Sigmoid colon (tissue), 4 donors: ENCODE results near the gene GMDS.

Experiments
- EP300 ChIP-seq, 4 donors: sonication (generic); formaldehyde crosslinking; IDR thresholded peaks; one replicate each; pipeline ENCODE4 v1.6.1; 2017; ENCODE audit warnings: antibody characterized with exemption in 4 of 4
- POLR2A ChIP-seq, 2 donors: fragments of 450-650 bp; IDR thresholded peaks; one replicate each; pipeline ENCODE4 v1.6.1; 2016; ENCODE audit warnings: antibody characterized with exemption in 2 of 2, mild to moderate bottlenecking in 2 of 2, moderate library complexity in 2 of 2
- POLR2AphosphoS5 ChIP-seq, 4 donors: sonication (generic); formaldehyde crosslinking; IDR thresholded peaks; one replicate each; pipeline ENCODE4 v1.6.1; 2017; ENCODE audit warnings: antibody characterized with exemption in 4 of 4
- TF ChIP-seq, protein P1 (sequence below), 4 experiments: fragments of 450-650 bp in 3 of 4; fragments of 200-600 bp in 1 of 4; IDR thresholded peaks; one replicate each; pipeline ENCODE4 v1.5.1; 2016 to 2019; ENCODE audit warnings: antibody characterized with exemption in 4 of 4, mild to moderate bottlenecking in 3 of 4, moderate library complexity in 2 of 4

DNA sequence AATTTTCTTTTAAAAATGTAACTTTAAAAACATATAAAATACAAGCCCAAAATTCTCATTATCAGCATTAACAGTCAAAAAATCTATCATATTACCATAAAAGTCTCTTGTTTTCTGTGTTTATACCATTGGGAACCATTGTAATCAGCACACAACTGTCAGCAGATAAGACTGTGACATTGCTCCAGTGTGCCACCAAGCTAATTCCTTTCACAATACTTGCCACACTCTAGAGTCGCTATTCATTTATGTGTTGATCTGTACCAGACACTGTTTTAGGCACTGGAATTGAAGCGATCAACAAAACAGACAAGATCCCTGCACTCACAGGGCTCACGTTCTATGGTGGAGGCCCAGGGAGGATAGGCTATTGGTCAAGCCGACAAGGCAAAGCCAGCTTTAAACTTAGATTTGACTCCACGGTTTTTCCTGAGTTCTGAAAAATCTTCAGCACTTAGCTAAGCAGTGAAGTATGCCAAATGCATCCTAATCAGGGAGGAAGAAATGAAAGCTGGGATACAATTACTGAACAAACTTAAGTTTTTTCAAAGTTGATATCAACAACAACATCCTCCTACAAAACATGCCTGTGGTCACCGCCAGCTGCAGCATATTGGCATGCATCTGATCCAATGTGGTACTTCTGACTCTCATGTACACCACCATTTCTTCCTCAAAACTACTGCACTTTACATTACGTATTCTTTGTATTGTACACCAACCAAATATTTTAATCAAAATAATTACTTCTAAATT is 60.5 kb downstream of the GMDS start:
- TF ChIP-seq, protein P1, sequence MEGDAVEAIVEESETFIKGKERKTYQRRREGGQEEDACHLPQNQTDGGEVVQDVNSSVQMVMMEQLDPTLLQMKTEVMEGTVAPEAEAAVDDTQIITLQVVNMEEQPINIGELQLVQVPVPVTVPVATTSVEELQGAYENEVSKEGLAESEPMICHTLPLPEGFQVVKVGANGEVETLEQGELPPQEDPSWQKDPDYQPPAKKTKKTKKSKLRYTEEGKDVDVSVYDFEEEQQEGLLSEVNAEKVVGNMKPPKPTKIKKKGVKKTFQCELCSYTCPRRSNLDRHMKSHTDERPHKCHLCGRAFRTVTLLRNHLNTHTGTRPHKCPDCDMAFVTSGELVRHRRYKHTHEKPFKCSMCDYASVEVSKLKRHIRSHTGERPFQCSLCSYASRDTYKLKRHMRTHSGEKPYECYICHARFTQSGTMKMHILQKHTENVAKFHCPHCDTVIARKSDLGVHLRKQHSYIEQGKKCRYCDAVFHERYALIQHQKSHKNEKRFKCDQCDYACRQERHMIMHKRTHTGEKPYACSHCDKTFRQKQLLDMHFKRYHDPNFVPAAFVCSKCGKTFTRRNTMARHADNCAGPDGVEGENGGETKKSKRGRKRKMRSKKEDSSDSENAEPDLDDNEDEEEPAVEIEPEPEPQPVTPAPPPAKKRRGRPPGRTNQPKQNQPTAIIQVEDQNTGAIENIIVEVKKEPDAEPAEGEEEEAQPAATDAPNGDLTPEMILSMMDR (IDR thresholded peaks at IDR 0.05): no peak
- TF ChIP-seq POLR2A (IDR thresholded peaks at IDR 0.05) (no peak), POLR2AphosphoS5 (IDR thresholded peaks at IDR 0.05) (no peak), EP300 (IDR thresholded peaks at IDR 0.05) (no peak)
